GM12878 (cell line): ENCODE measurements around the gene KRT4. TPM values are rescaled to one million over a fixed set of nuclear protein-coding genes. Genes with fewer than 3 reads are reported as not detected.
A peak's percentile ranks its signal among the peaks of the same experiment; 100 is the strongest.

ENCODE experiments used
- ATAC-seq: fragments of 200-7000 bp; cut with Tn5 transposase; 3 replicates; pipeline ENCODE4 v1.9.1; 2020; ENCODE audit warnings: mild to moderate bottlenecking, moderate library complexity
- BruUV-seq: library from RNA; stranded (reverse); fragments of 400-500 nt; replicated peaks from 2 replicates; lab custom pipeline; 2021; lab: Mats Ljungman, UMichigan
- CTCF ChIA-PET: fragments of 300-600 bp; sonication (Branson Sonifier 250); formaldehyde crosslinking; extraction: SDS; loops from one replicate; lab custom pipeline; 2021; ENCODE audit warnings: inconsistent platforms; lab: Yijun Ruan, JAX
- POLR2A ChIA-PET: fragments of 350-600 bp; formaldehyde crosslinking; extraction: SDS; loops from one replicate; lab custom pipeline; 2021; ENCODE audit warnings: inconsistent platforms; lab: Charles Lee
- RAD21 ChIA-PET: fragments of 300-600 bp; sonication (Branson Sonifier 250); formaldehyde crosslinking; loops from one replicate; lab custom pipeline; 2023; ENCODE audit warnings: antibody characterized with exemption; ENCODE audit not compliant: unreplicated experiment; lab: Charles Lee
- SMC1A ChIA-PET: fragments of 300-600 bp; sonication (Branson Sonifier 250); formaldehyde crosslinking; loops from one replicate; lab custom pipeline; 2023; ENCODE audit not compliant: unreplicated experiment, uncharacterized antibody; lab: Charles Lee
- DNase-seq: peaks from one replicate; pipeline ENCODE4 v3.0.0-alpha.2; 2011; ENCODE audit warnings: low read depth, low spot score
- FAIRE-seq: peaks from 3 replicates; lab custom pipeline; 2011; peaks lifted over from hg19 to GRCh38; lab: Jason Lieb, UNC
- H2AFZ ChIP-seq: 2 replicates; pipeline ENCODE4 v1.6.0; 2011; ENCODE audit warnings: low read depth, low read length, control low read depth; ENCODE audit not compliant: control insufficient read depth
- H3K27ac ChIP-seq: 2 replicates; pipeline ENCODE4 v1.5.1; 2011; ENCODE audit warnings: control low read depth; ENCODE audit not compliant: control insufficient read depth, insufficient read depth
- H3K27me3 ChIP-seq, 2 experiments: replicated peaks in 1 of 2; 2 replicates each; pipeline versions ENCODE4 v1.6.0 to v1.6.1; 2011; ENCODE audit warnings: low read length in 1 of 2; ENCODE audit not compliant: control insufficient read depth in 2 of 2, insufficient read depth in 2 of 2
- H3K36me3 ChIP-seq, 2 experiments: 2 replicates each; pipeline ENCODE4 v1.5.1; 2011; ENCODE audit warnings: low read length in 1 of 2; ENCODE audit not compliant: control insufficient read depth in 2 of 2, insufficient read depth in 2 of 2
- H3K4me1 ChIP-seq: 2 replicates; pipeline ENCODE4 v1.6.1; 2011; ENCODE audit warnings: mild to moderate bottlenecking, low read length, moderate library complexity, mixed read lengths; ENCODE audit not compliant: control insufficient read depth, insufficient read depth
- H3K4me2 ChIP-seq: 2 replicates; pipeline ENCODE4 v1.6.0; 2011; ENCODE audit warnings: control low read depth; ENCODE audit not compliant: control insufficient read depth, insufficient read depth
- H3K4me3 ChIP-seq: fragments of 200-600 bp; sonication (generic); 2 replicates; pipeline ENCODE4 v1.5.1; 2016
- H3K79me2 ChIP-seq: 2 replicates; pipeline ENCODE4 v1.6.0; 2011; ENCODE audit warnings: low read length; ENCODE audit not compliant: control insufficient read depth, insufficient read depth
- H3K9ac ChIP-seq: 2 replicates; pipeline ENCODE4 v1.8.0; 2011; ENCODE audit warnings: low read length, control low read depth, mixed read lengths; ENCODE audit not compliant: control insufficient read depth, insufficient read depth
- H3K9me3 ChIP-seq: replicated peaks from 3 replicates; pipeline ENCODE4 v1.5.1; 2011; ENCODE audit warnings: mild to moderate bottlenecking, low read length; ENCODE audit not compliant: control insufficient read depth, insufficient read depth
- H4K20me1 ChIP-seq: 2 replicates; pipeline ENCODE4 v1.6.0; 2011; ENCODE audit not compliant: control insufficient read depth, insufficient read depth
- ATF3 ChIP-seq: IDR thresholded peaks from 2 replicates; pipeline ENCODE4 v1.6.1; 2011; ENCODE audit warnings: low read depth, mild to moderate bottlenecking, low read length, moderate library complexity, borderline replicate concordance; ENCODE audit errors: extremely low read depth
- BHLHE40 ChIP-seq, 2 experiments: fragments of 450-650 bp in 1 of 2; IDR thresholded peaks; 2 replicates each; pipeline ENCODE4 v1.6.1; 2011 to 2017; ENCODE audit warnings: low read depth in 2 of 2, borderline replicate concordance in 1 of 2, improper control_type of control experiment in 1 of 2, low read length in 1 of 2, mild to moderate bottlenecking in 1 of 2
- CREM ChIP-seq: IDR thresholded peaks from 2 replicates; pipeline ENCODE4 v1.6.1; 2014; ENCODE audit warnings: antibody characterized with exemption, low read depth
- PKNOX1 ChIP-seq: fragments of 450-650 bp; IDR thresholded peaks from 2 replicates; pipeline ENCODE4 v1.6.1; 2016; ENCODE audit warnings: mild to moderate bottlenecking
- RELA ChIP-seq: fragments of 450-650 bp; IDR thresholded peaks from 2 replicates; pipeline ENCODE4 v1.8.0; 2014; ENCODE audit warnings: borderline replicate concordance; ENCODE audit not compliant: partially characterized antibody
- RELB ChIP-seq: fragments of 450-650 bp; IDR thresholded peaks from 2 replicates; pipeline ENCODE4 v1.6.1; 2017; ENCODE audit warnings: low read depth, mild to moderate bottlenecking, moderate library complexity
- SMARCA5 ChIP-seq: fragments of 450-650 bp; IDR thresholded peaks from 2 replicates; pipeline ENCODE4 v1.6.1; 2017; ENCODE audit warnings: mild to moderate bottlenecking
- SPI1 ChIP-seq: IDR thresholded peaks from 2 replicates; pipeline ENCODE4 v1.6.1; 2011; ENCODE audit warnings: low read depth, mild to moderate bottlenecking, low read length, moderate library complexity, borderline replicate concordance; ENCODE audit not compliant: insufficient read depth
- WGBS: methylation state at CpG from one replicate; pipeline ENCODE4 v1.1.6; 2016; ENCODE audit warnings: low lambda C conversion rate; ENCODE audit not compliant: insufficient replicate concordance, insufficient coverage; ENCODE audit errors: missing lambda C conversion rate; 5-methylcytosine and 5-hydroxymethylcytosine counted together
- in situ Hi-C: fragments of 300-500 bp; cut with MboI; formaldehyde crosslinking; loops from 9 replicates; pipeline ENCODE4 v1.14.3; 2018; ENCODE audit warnings: mixed read lengths
- intact Hi-C: fragments of 100-400 bp; cut with micrococcal nuclease; formaldehyde crosslinking; loops from one replicate; pipeline ENCODE4 v1.14.2; 2022; ENCODE audit not compliant: unreplicated experiment
- polyA plus RNA-seq, 11 experiments: library from polyadenylated mRNA; depleted of rRNA in 4 of 11; unstranded in 6 of 11; stranded (reverse) in 5 of 11; fragments of >200 nt; fragmentation: Nextera tagmentation in 4 of 11; fragmentation: Illumina TruSeq in 1 of 11; extraction: Ambion mirVana in 4 of 11; extraction: Trizol in 1 of 11; gene quantifications; 1 replicate in 1 of 11; 2 replicates in 10 of 11; pipeline versions ENCODE4 v1.2.1 to v1.2.3, GENCODE V29; 2011 to 2016; ENCODE audit warnings: inconsistent platforms in 2 of 11, missing spikeins in 2 of 11, low read depth in 1 of 11
- total RNA-seq, 4 experiments: library from RNA; depleted of rRNA in 3 of 4; stranded (reverse); fragments of >200 nt in 3 of 4; fragmentation: Illumina TruSeq in 1 of 4; extraction: Trizol in 1 of 4; gene quantifications; 2 replicates each; pipeline versions ENCODE4 v1.2.1 to v1.2.3, GENCODE V29; 2013 to 2021

Gene KRT4
- total and polyA plus RNA-seq, 10 of the 15 experiments (the other 5 are each of a cell fraction or from before 2014, with no cell fraction given) = not detected

GRCh38 chr12:52837413-52837741, 23.5 kb upstream of the KRT4 start:
- no peak overlapping the region for H3K4me3 ChIP-seq
- ATAC-seq (peak; percentile 27; the same call in 1 of the 3 replicates), FAIRE-seq (no peak), DNase-seq (no peak)
- BruUV-seq = no TSS peak
- RAD21 ChIA-PET = no interaction called here
- no peak overlapping the region for H3K4me2 ChIP-seq
- H3K4me1 ChIP-seq = no peaks in the 10 kb centered on the region
- peaks cover 5 to 7% of the 10 kb centered on the region in 2 experiments; a peak in 3 of 4 replicates for H3K27me3 ChIP-seq
- H3K9me3 ChIP-seq = no peaks in the 10 kb centered on the region
- POLR2A ChIA-PET = no interaction called here
- CTCF ChIA-PET = interaction anchor here (1.5 kb wide), 1 partner anchor 33 kb away, joined by 3 read pairs; no protein-coding TSS in a partner anchor
- H3K36me3 ChIP-seq = no peaks in the 10 kb centered on the region
- in situ Hi-C loops (no loop called here), intact Hi-C loops (no loop called here)
- no peak overlapping the region for H3K9ac ChIP-seq
- 8% methylated on average over 9 of the region's 9 CpGs for WGBS
- H3K27ac ChIP-seq = no peak overlapping the region
- no peak overlapping the region for H2AFZ ChIP-seq
- SMC1A ChIA-PET = no interaction called here
- H3K79me2 ChIP-seq = no peaks in the 10 kb centered on the region
- no peaks in the 10 kb centered on the region for H4K20me1 ChIP-seq
- no peak for TF ChIP-seq ATF3
- no peak for TF ChIP-seq CREM
- TF ChIP-seq SMARCA5 = no peak
- TF ChIP-seq RELA = no peak
- no peak for TF ChIP-seq SPI1
- TF ChIP-seq RELB = no peak
- 0 out of 4 replicates have a peak, but pooled peaks of 1 of the 2 experiments have one; percentile 7 for TF ChIP-seq BHLHE40 (IDR thresholded peaks at IDR 0.05; ENCODE audit: borderline replicate concordance in 1 of 2, low read depth in 2 of 2, low read length in 1 of 2)
- no peak for TF ChIP-seq PKNOX1
